Measurements from ENCODE around the gene SRMS. TPM values are rescaled to one million over a fixed set of nuclear protein-coding genes. Genes with fewer than 3 reads are reported as not detected.
A peak's percentile ranks its signal among the peaks of the same experiment; 100 is the strongest.
"Not testable (repeated sequence)": the region's sequence is repeated elsewhere in the genome, so short reads cannot be mapped to it uniquely, and the experiment has no call there.

The SRMS gene
- total RNA-seq, 1 donor from 2014 or later: not detected

DNA sequence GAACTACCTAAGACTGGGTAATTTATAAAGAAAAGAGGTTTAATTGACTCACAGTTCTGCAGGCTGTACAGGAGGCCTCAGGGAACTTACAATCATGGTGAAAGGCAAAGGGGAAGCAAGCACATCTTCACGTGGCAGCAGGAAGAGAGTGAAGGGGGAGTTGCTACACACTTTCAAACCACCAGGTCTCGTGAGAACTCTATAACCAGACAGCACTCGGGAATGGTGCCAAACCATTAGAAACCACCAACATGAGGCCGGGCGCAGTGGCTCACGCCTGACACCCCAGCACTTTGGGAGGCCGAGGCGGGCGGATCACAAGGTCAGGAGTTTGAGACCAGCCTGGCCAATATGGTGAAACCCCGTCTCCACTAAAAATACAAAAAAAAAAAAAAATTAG lies 33.0 kb downstream of the SRMS start:
- DNase-seq; H3K36me3 Mint-ChIP-seq (ENCODE audit: low read depth); H3K9me3 Mint-ChIP-seq; H3K27ac Mint-ChIP-seq; H3K4me1 Mint-ChIP-seq; intact Hi-C loops (cut with micrococcal nuclease); H3K4me3 Mint-ChIP-seq: not testable (repeated sequence)
- H3K27me3 Mint-ChIP-seq: peaks cover 35% of the 10 kb centered on the region

DNA sequence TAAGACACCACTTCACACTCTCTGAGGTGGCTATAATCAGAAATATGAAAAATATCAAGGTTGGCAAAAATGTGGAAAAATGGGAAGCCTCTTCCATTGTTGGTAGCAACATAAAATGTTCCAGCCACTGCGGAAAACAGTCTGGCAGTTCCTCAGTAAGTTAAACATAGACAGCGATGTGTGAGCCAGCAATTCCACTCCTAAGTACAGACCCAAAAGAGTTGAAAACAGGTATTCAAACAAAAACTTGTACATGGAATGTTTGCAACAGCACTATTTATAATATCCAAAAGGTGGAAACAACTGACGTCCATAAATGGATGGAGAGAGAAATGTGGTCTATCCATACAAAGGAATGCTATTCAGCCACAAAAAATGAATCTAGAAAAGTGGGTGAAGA lies 34.3 kb downstream of the SRMS start:
- Mint-ChIP-seq H3K4me1 (no peaks in the 10 kb centered on the region), H3K9me3 (peaks cover 7% of the 10 kb centered on the region), H3K27ac (no peak overlapping the region), H3K27me3 (peaks cover 38% of the 10 kb centered on the region), H3K4me3 (no peak overlapping the region), H3K36me3 (ENCODE audit: low read depth) (peaks cover 1% of the 10 kb centered on the region)
- no peak for DNase-seq
- intact Hi-C loops (cut with micrococcal nuclease): no loop called here

DNA sequence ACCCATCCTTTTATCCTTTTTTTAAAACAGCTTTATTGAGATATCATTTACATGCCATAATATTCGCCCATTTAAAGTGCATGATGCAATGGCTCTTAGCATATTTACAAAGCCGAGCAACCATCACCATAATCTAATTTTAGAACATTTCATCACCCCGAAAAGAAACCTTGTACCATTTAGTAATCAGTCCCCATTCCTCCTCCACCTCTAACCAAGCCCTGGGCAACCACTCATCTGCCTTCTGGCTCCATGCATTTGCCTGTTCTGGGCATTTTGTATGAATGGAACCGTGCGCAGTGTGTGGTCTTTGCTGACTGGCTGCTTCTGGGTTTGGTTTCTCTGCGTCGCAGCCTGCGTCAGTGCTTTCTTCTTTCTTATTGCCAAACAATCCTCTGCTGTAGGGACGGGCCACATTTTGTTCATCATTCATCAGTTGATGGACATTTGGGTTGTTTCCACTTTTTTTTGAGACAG lies 38.4 kb downstream of the SRMS start:
- Mint-ChIP-seq H3K4me3 (no peak overlapping the region), H3K36me3 (ENCODE audit: low read depth) (no peaks in the 10 kb centered on the region), H3K9me3 (peaks cover 3% of the 10 kb centered on the region), H3K4me1 (no peaks in the 10 kb centered on the region), H3K27ac (no peak overlapping the region), H3K27me3 (peaks cover 29% of the 10 kb centered on the region)
- DNase-seq: no peak
- intact Hi-C loops (cut with micrococcal nuclease): no loop called here

DNA sequence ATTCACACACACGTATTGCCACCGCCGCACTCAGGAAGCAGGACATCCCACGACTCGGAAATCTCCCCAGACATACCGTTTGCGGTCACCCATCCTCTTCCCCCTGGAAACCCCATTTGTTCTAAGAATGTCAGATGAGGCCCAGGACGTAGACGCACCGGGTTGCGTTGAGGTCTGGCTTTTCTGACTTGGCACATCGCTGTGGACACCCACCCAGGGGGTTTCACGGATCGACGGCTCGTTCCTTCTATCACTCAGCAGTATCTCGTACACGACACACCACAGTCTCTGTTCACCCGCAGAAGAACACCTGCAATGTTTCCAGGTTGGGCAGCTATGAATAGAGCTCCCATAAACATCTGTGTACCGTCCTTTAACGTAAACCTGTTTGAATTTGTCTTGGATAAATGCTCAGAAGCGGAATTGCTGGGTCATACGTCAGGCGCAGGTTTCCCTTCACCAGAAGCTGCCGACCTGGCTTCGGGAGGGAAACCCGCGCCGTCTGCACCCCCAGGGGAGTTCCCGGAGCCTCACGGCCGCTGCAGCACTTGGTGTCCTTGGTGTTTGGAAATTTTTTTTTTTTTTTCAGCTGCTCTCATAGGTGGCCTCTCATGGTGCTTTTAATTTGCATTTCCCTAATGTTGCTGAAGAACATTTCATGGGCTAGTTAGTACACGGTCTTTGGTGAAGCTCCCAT lies 39.3 kb downstream of the SRMS start:
- no peaks in the 10 kb centered on the region for H3K36me3 Mint-ChIP-seq (ENCODE audit: low read depth)
- peak overlapping the region; percentile 71 for H3K27ac Mint-ChIP-seq
- H3K4me1 Mint-ChIP-seq: no peaks in the 10 kb centered on the region
- intact Hi-C loops (cut with micrococcal nuclease): no loop called here
- peak overlapping the region; percentile 39 for H3K4me3 Mint-ChIP-seq
- no peak for DNase-seq
- H3K27me3 Mint-ChIP-seq: peaks cover 27% of the 10 kb centered on the region
- peaks cover 3% of the 10 kb centered on the region for H3K9me3 Mint-ChIP-seq

DNA sequence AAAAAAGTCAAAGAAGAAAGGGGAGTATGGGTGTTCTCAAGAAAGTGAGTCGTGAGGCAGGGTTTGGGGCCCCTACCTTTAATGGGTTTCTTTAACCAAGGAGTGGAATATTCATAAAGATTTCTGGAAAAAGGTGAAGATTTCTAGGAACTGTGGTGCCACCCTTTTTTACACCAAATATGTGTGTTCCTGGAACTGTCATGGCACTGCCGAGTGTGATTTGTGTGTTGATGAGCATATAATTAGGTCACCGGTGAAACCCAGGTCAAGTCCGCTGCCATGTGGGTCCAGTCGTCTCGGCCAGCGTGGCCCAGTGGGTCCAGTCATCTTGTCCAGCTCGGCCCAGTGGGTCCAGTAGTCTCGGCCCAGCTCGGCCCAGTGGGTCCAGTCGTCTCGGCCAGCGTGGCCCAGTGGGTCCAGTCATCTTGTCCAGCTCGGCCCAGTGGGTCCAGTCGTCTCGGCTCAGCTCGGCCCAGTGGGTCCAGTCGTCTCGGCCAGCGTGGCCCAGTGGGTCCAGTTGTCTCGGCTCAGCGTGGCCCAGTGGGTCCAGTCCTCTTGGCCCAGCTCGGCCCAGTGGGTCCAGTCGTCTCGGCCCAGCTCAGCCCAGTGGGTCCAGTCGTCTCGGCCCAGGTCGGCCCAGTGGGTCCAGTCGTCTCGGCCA lies 40.3 kb downstream of the SRMS start:
- Mint-ChIP-seq H3K27ac (no peak overlapping the region), H3K4me1 (no peaks in the 10 kb centered on the region), H3K36me3 (ENCODE audit: low read depth) (no peaks in the 10 kb centered on the region), H3K4me3 (no peak overlapping the region), H3K9me3 (peaks cover 3% of the 10 kb centered on the region), H3K27me3 (peaks cover 20% of the 10 kb centered on the region)
- DNase-seq: no peak
- intact Hi-C loops (cut with micrococcal nuclease): no loop called here

DNA sequence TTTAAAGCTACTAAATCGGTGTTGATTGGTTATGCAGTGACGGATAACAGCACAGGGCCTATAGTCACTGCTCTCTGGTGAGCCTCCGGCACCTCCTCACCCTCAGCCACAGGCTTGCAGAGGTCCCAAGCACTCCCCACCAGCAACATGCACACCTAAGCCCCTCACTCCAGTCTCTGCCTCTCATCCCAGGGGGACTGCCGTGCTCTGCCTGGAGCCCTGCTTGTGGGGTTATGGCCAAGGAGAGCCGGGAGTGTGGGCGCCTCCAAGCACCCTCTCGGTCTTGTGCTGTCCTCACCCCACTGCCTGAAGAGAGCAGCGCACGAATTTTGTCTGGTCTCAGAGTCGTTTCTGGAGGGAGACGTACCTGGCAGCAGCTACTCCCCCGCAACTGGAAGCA lies 41.8 kb downstream of the SRMS start:
- Mint-ChIP-seq H3K4me3 (no peak overlapping the region), H3K27me3 (peaks cover 18% of the 10 kb centered on the region), H3K9me3 (no peaks in the 10 kb centered on the region), H3K36me3 (ENCODE audit: low read depth) (no peaks in the 10 kb centered on the region), H3K27ac (no peak overlapping the region), H3K4me1 (no peaks in the 10 kb centered on the region)
- intact Hi-C loops (cut with micrococcal nuclease): no loop called here
- DNase-seq: no peak

DNA sequence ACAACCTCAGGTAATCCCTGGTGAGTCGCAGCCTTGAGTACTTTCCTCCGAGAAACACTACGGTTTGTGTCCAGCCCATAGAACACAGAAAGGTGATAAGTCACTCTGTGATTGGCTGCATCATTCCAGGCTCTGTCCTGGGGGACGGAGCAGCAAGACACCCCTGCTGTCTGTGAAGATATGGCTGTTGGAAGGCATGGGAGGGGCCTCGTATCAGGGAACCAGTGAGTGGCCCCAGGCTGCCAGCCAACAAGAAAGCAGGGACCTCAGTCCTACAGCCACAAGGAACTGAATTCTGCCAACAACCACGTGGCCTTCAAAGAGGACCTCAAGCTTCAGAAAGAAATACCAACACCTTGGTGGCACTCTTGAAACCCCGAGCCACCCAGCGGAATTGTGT lies 42.3 kb downstream of the SRMS start:
- Mint-ChIP-seq H3K27ac (no peak overlapping the region), H3K27me3 (peaks cover 20% of the 10 kb centered on the region), H3K9me3 (no peaks in the 10 kb centered on the region), H3K4me1 (no peaks in the 10 kb centered on the region), H3K36me3 (ENCODE audit: low read depth) (no peaks in the 10 kb centered on the region), H3K4me3 (no peak overlapping the region)
- intact Hi-C loops (cut with micrococcal nuclease): no loop called here
- no peak for DNase-seq

DNA sequence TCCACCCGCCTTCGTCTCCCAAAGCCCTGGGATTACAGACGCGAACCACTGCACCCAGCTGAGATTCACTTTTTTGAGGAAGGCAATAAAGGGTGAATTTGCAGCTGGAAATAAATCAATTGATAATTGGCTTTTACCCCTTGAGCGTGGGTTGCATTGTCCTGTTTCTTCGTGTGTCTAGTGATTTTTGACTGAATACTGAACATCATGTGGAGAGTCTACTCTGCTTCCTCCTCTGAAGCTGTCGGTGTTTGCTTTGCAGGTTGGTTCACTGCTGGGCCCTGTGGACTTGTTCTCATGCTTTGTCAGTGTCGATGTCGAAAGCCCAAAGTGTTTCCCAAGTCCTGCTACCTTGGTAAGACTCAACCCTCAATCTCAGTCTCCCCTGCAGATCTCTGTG lies 42.9 kb downstream of the SRMS start:
- Mint-ChIP-seq H3K27me3 (peaks cover 21% of the 10 kb centered on the region), H3K27ac (no peak overlapping the region), H3K9me3 (no peaks in the 10 kb centered on the region), H3K4me3 (no peak overlapping the region), H3K4me1 (no peaks in the 10 kb centered on the region), H3K36me3 (ENCODE audit: low read depth) (no peaks in the 10 kb centered on the region)
- intact Hi-C loops (cut with micrococcal nuclease): no loop called here
- no peak for DNase-seq

DNA sequence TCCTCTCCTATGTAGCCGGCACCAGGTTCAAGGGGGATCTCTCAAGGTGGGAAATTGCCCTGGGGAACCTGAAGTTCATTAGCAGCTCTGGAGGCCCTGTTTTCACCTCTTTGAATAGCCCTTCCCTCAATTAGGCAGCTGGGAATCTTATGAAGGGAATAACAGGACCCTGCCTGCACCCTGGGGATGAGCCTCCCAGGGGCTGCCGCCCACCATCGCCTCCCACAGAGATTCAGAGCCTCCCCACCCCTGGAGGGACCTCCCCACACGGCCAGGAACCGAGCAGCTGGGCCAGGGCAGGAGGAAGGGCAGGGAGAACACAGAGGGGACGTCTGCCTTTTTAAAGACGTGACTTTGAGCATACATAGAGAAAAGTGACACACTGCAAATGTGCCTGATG lies 44.0 kb downstream of the SRMS start:
- DNase-seq: no peak
- H3K27me3 Mint-ChIP-seq: peaks cover 15% of the 10 kb centered on the region
- intact Hi-C loops (cut with micrococcal nuclease): no loop called here

DNA sequence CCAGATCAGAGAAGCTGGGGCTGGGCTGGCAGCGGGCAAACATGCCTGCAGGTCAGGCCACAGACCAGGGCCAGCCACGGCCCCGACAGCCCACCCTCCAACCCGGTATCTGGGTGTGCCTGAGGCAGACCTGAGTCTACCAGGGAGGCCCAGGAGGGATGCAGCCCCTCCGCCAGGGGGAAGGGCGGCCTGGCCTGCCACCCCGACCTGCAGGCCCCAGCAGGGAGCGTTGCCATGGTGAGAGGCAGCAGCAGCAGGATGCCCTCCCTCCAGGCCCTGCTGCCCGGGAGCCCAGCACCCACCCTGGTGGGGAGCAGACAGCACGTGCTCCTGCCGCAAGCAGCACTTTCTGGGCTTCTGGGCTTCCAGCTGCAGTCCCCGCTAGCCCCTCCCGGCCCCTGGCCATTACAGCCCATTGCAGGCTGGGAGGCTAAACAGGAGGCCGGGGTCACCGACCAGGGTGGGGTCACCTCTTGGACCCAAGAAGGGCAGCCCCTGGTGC lies 44.8 kb downstream of the SRMS start:
- Mint-ChIP-seq H3K36me3 (ENCODE audit: low read depth) (no peaks in the 10 kb centered on the region), H3K4me3 (no peak overlapping the region), H3K4me1 (no peaks in the 10 kb centered on the region), H3K27ac (no peak overlapping the region), H3K9me3 (no peaks in the 10 kb centered on the region), H3K27me3 (peaks cover 19% of the 10 kb centered on the region)
- intact Hi-C loops (cut with micrococcal nuclease): no loop called here
- DNase-seq: no peak

More for the DNA sequence above, 44.0 kb downstream of the SRMS start:
- no peaks in the 10 kb centered on the region for H3K4me1 Mint-ChIP-seq
- H3K4me3 Mint-ChIP-seq: no peak overlapping the region
- H3K27ac Mint-ChIP-seq: no peak overlapping the region
- no peaks in the 10 kb centered on the region for H3K36me3 Mint-ChIP-seq (ENCODE audit: low read depth)
- no peaks in the 10 kb centered on the region for H3K9me3 Mint-ChIP-seq

DNA sequence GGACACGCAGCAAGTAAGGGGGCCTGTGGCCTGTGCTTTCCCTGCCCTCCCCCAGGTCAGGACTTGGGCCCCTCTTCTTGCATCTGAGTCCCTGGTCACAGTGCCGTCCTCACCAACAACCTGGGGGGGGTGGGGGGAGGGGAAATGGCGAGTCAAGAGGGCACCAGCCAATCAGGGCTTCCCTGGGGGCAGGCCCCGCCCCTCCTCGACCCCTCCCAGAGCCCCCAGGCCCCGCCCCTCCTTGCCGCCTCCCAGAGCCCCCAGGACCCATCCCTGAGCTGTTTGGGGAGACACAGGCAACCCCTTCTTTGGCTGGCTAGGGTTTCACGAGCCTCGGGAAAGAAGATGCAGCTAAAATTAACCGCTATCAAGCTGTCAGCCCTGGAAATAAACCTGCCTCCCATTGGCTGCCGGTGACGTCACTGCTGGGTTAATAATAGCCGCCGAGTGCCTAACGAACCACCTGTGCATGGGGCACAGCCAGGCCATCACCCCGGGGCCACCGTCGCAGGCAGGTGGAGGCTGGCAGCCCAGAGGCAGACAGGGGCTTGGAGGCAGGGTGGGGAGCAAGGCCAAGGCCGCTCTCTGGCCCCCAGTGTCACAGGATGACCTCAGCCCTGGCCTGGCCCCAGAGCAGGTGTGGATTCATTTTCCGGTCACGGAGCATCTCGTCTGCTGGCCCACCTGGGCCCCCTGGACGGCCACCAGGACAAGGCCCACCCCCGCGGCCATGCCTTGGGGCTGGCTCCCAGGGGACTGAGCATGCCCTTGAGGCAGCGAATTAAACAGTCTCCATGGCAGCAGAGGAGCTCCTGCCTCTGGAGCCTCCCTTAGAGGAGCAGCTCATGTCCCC lies 45.5 kb downstream of the SRMS start:
- Mint-ChIP-seq H3K27me3 (peaks cover 26% of the 10 kb centered on the region), H3K27ac (no peak overlapping the region), H3K4me3 (no peak overlapping the region), H3K9me3 (no peaks in the 10 kb centered on the region), H3K36me3 (ENCODE audit: low read depth) (no peaks in the 10 kb centered on the region), H3K4me1 (no peaks in the 10 kb centered on the region)
- intact Hi-C loops (cut with micrococcal nuclease): no loop called here
- DNase-seq: no peak

DNA sequence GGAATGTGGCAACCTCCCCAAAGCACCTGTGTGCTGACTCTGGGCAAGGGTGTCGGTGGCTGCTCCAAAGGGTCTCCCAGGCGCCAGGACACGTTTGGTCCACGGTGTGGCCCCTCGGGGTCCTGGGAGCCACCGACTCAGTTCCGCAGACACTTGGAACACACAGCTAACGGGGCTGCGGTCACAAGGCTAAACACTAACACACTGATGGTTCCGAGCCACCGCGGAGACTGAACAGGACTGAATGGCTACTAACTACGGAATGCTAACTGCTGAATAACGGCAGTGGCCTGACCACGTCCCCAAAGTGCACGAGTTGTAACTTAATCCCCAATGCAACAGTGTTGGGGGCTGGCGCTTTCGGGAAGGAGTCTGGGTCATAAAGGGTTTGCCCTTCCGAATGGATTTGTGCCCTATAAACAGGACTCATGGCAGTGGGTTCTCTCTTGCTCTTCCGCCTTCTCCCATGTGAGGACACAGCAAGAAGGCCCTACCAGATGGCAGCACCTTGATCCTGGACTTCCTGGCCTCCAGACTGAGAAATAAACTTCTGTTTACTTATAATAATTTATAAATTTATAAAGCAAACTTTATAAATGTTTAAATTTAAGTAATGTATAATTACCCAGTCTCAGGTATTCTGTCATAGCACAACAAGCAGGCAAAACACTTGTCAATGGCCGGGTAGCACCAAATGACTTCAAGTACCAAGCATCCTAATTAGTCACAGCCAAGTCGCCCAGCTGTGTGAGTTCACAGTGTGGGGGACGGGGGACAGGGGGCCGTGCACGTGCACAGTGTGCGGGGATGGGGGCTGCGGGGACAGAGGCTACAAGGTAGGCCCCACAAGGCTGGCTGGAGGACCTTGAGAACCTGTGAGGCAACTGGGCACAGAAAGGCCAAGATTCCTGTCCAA lies 46.4 kb downstream of the SRMS start:
- H3K4me3 Mint-ChIP-seq: peak overlapping the region; percentile 30
- no peak for DNase-seq
- peaks cover 1% of the 10 kb centered on the region for H3K4me1 Mint-ChIP-seq
- H3K27ac Mint-ChIP-seq: no peak overlapping the region
- intact Hi-C loops (cut with micrococcal nuclease): no loop called here
- H3K27me3 Mint-ChIP-seq: peaks cover 31% of the 10 kb centered on the region
- H3K36me3 Mint-ChIP-seq (ENCODE audit: low read depth): no peaks in the 10 kb centered on the region
- H3K9me3 Mint-ChIP-seq: no peaks in the 10 kb centered on the region

DNA sequence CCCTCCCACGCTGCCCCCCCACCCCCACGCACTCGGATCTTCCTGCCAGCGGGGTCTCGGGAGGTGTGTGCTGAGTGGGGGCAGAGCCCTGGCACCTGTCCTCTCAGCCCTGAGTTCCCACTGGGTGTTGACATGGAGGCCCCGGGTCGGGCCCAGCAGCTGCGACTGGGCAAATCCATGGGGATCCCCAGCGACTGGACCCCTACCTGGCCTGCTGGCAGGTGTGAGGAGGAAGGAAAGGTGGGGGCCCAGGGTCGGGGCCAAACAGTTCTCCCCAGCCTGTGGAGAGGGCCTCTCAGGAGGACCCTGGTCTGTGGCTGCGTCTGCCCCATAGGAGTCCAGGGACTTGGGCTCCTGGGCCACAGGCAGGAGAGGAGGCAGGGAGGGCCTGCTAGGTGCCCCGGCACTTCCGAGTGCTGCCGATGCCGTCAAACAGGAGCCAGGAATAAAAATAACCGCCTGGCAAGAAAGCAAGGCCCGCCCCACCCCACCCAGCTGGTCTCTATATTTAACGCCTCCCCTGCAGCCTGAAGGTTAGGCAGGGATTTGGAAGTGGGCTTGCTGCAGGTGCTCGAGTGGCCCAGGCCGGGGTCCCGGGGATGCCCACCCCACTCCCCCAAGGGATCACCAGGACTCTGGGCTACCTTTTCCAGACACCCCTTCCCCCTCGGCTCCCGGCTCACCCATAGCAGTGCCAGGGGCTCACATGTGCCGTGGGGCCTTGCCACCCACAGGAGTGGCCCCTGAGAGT lies 47.2 kb downstream of the SRMS start:
- DNase-seq: no peak
- Mint-ChIP-seq H3K9me3 (no peaks in the 10 kb centered on the region), H3K27ac (no peak overlapping the region), H3K4me3 (peak overlapping the region; percentile 30), H3K4me1 (peaks cover 2% of the 10 kb centered on the region), H3K36me3 (ENCODE audit: low read depth) (no peaks in the 10 kb centered on the region), H3K27me3 (peaks cover 31% of the 10 kb centered on the region)
- intact Hi-C loops (cut with micrococcal nuclease): no loop called here

Measured in activated CD4-positive, alpha-beta T cell treated with anti-CD3 and anti-CD28 coated beads, Interleukin-2, amount 10 ng/mL, durations not matched to agents 24 days and 14 days (primary cell).